OCI-LY1 (cell line): Measurements from ENCODE around the gene CASS4.

ENCODE experiments used
- EZH2 ChIP-seq: fragments of 200-600 bp; sonication (generic), shearing (Covaris generic); IDR thresholded peaks from 2 replicates; pipeline ENCODE4 v1.8.0; 2017; ENCODE audit warnings: borderline replicate concordance, mixed run types, mild to moderate bottlenecking, antibody characterized with exemption, low read length, moderate library complexity, mixed read lengths
- TF ChIP-seq, protein P1 (sequence below): fragments of 200-600 bp; sonication (generic), shearing (Covaris generic); IDR thresholded peaks from 2 replicates; pipeline ENCODE4 v1.5.1; 2017; ENCODE audit warnings: mild to moderate bottlenecking, antibody characterized with exemption, low read length, moderate library complexity, mixed read lengths

DNA sequence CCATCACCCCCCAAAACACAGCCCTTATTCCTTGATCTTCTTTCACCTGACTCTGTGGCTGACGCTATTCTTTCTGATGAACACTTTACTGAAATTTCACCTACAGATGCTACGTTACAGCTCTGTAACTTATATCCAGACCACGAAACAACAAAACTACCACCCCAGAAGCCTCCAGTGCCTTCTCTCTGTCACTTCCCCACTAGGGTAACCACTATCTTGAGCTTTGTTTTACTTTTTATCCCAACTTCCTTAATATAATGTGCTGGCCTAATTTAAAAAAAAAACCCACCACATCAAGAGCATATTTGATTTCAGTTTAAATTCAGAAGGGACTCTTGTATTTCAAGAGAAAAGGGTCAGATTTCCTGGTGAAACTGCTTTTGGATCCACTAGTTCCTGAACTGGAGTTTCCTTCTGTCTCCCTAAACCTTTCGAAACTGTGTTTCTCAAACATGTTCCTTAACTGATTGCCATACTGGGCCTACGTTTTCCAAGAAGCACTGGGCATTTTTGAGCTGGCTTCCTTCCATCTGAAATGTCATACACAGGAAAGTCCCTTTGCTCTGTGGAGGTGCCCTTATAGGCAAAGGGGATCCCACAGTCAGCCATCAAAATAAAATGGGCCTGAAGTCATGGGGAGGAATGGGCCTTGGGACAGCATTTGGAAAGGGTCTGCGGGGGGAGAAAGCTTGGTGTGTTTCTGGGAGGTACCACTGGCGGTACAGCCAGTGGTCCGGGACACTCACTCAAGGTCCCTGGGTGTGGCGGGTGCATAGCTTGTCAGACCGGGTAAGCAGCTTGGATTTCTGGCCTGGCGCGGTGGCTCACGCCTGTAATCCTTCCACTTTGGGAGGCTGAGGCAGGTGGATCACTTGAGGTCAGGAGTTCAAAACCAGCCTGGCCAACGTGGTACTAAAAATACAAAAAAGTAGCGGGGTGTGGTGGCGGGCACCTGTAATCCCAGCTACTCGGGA is 30.6 kb downstream of the CASS4 start:
- TF ChIP-seq, protein P1, sequence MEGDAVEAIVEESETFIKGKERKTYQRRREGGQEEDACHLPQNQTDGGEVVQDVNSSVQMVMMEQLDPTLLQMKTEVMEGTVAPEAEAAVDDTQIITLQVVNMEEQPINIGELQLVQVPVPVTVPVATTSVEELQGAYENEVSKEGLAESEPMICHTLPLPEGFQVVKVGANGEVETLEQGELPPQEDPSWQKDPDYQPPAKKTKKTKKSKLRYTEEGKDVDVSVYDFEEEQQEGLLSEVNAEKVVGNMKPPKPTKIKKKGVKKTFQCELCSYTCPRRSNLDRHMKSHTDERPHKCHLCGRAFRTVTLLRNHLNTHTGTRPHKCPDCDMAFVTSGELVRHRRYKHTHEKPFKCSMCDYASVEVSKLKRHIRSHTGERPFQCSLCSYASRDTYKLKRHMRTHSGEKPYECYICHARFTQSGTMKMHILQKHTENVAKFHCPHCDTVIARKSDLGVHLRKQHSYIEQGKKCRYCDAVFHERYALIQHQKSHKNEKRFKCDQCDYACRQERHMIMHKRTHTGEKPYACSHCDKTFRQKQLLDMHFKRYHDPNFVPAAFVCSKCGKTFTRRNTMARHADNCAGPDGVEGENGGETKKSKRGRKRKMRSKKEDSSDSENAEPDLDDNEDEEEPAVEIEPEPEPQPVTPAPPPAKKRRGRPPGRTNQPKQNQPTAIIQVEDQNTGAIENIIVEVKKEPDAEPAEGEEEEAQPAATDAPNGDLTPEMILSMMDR, result no peak
- no peak for TF ChIP-seq EZH2
